Endothelial cell (in vitro differentiated cells): ENCODE measurements around the gene ESYT1. TPM values are rescaled to one million over a fixed set of nuclear protein-coding genes. Genes with fewer than 3 reads are reported as not detected.

Experiments
- DNase-seq: peaks from one replicate; pipeline ENCODE4 v3.0.0; 2021; ENCODE audit warnings: low spot score
- H3K27ac Mint-ChIP-seq: one replicate; pipeline ENCODE4 v1.8.0; 2021; ENCODE audit warnings: mixed read lengths, inconsistent platforms; ENCODE audit not compliant: unreplicated experiment
- H3K27me3 Mint-ChIP-seq: one replicate; pipeline ENCODE4 v1.8.0; 2021; ENCODE audit warnings: mild to moderate bottlenecking, moderate library complexity, mixed read lengths, inconsistent platforms; ENCODE audit not compliant: unreplicated experiment
- H3K36me3 Mint-ChIP-seq: one replicate; pipeline ENCODE4 v1.8.0; 2021; ENCODE audit warnings: mild to moderate bottlenecking, low read depth, mixed read lengths, inconsistent platforms; ENCODE audit not compliant: unreplicated experiment
- H3K4me1 Mint-ChIP-seq: one replicate; pipeline ENCODE4 v1.8.0; 2021; ENCODE audit warnings: mild to moderate bottlenecking, mixed read lengths, inconsistent platforms; ENCODE audit not compliant: unreplicated experiment
- H3K4me3 Mint-ChIP-seq: one replicate; pipeline ENCODE4 v1.8.0; 2021; ENCODE audit warnings: mild to moderate bottlenecking, mixed read lengths, inconsistent platforms; ENCODE audit not compliant: unreplicated experiment
- H3K9me3 Mint-ChIP-seq: one replicate; pipeline ENCODE4 v1.8.0; 2021; ENCODE audit warnings: mixed read lengths, inconsistent platforms; ENCODE audit not compliant: unreplicated experiment
- total RNA-seq: library from RNA; stranded (reverse); fragmentation: NEBNext Ultra II Directional; extraction: Animal tissue kit (Norgen Biotek cat#: 25700); gene quantifications from one replicate; pipeline ENCODE4 v1.2.1, GENCODE V29; 2021; ENCODE audit not compliant: unreplicated experiment
- TF ChIP-seq, protein P1 (sequence below): fragments of 200-600 bp; sonication (generic); IDR thresholded peaks from one replicate; pipeline ENCODE4 v1.5.0; 2021; ENCODE audit warnings: antibody characterized with exemption; ENCODE audit not compliant: unreplicated experiment

ESYT1 gene
- total RNA-seq, 1 donor from 2014 or later = 302 TPM

DNA sequence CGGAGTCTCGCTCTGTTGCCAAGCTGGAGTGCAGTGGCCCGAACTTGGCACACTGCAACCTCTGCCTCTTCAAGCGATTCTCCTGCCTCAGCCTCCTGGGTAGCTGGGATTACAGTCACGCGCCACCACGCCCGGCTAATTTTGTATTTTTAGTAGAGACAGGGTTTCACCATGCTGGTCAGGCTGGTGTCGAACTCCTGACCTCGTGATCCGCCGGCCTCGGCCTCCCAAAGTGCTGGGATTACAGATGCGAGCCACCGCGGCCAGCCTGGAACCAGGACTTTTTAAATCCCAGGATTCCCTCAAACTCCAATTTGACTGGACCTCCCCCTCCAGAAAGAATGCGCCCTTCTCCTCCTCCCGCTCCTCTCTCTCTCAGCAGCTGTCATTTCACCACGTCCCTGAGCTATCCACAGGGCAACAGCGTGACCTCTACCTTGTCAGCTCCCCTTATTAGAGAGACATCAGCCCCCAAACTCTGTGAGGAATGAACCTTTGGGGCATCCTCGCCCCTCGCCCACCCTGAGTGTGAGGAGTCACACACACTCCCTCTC is 2.0 kb downstream of the ESYT1 start:
- Mint-ChIP-seq H3K4me3 (peak overlapping the region; percentile 98), H3K4me1 (peaks cover 48% of the 10 kb centered on the region), H3K9me3 (no peaks in the 10 kb centered on the region), H3K27me3 (peaks cover 22% of the 10 kb centered on the region), H3K27ac (peak overlapping the region; percentile 59), H3K36me3 (peaks cover 50% of the 10 kb centered on the region)
- DNase-seq = no peak
- TF ChIP-seq, protein P1, sequence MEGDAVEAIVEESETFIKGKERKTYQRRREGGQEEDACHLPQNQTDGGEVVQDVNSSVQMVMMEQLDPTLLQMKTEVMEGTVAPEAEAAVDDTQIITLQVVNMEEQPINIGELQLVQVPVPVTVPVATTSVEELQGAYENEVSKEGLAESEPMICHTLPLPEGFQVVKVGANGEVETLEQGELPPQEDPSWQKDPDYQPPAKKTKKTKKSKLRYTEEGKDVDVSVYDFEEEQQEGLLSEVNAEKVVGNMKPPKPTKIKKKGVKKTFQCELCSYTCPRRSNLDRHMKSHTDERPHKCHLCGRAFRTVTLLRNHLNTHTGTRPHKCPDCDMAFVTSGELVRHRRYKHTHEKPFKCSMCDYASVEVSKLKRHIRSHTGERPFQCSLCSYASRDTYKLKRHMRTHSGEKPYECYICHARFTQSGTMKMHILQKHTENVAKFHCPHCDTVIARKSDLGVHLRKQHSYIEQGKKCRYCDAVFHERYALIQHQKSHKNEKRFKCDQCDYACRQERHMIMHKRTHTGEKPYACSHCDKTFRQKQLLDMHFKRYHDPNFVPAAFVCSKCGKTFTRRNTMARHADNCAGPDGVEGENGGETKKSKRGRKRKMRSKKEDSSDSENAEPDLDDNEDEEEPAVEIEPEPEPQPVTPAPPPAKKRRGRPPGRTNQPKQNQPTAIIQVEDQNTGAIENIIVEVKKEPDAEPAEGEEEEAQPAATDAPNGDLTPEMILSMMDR = no peak

DNA sequence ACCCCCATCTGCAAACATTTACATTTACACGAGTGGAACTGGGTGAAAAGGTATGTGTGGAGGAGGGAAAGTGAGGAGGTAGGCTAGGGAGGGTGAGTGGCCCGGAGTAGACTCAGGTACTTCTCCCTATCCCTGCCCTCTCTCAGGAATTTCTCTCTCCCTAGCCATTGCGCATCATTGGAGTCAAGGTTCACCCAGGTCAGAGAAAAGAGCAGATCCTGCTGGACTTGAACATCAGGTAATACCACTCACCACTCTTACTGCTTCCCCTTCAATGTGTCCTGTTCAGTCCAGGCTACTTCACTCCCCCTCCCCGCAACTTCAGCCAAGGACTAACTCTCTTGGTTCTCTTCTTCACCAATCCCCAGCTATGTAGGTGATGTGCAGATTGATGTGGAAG is 2.8 kb downstream of the ESYT1 start:
- Mint-ChIP-seq H3K4me3 (peak overlapping the region; percentile 98), H3K9me3 (no peaks in the 10 kb centered on the region), H3K36me3 (peaks cover 52% of the 10 kb centered on the region), H3K27me3 (peaks cover 23% of the 10 kb centered on the region), H3K27ac (no peak overlapping the region), H3K4me1 (peaks cover 46% of the 10 kb centered on the region)
- TF ChIP-seq, protein P1 = no peak
- no peak for DNase-seq

DNA sequence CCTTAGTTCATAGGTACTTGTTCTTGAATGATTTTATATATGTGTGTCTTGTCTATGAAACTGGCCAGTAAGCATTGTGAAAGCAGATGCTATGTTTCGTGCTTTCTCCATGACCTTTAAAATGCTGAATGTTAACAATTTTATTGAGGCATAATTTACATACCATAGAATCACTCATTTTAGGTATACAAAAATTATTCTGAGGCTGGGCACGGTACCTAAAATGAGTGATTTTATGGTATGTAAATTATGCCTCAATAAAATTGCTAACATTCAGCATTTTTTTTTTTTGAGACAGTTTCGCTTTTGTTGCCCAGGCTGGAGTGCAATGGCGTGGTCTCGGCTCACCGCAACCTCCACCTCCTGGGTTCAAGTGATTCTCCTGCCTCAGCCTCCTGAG is 6.8 kb downstream of the ESYT1 start:
- Mint-ChIP-seq H3K36me3 (peaks cover 80% of the 10 kb centered on the region), H3K4me1 (peaks cover 17% of the 10 kb centered on the region), H3K9me3 (no peaks in the 10 kb centered on the region), H3K4me3 (no peak overlapping the region), H3K27me3 (peaks cover 23% of the 10 kb centered on the region), H3K27ac (no peak overlapping the region)
- DNase-seq = no peak
- TF ChIP-seq, protein P1 = no peak

DNA sequence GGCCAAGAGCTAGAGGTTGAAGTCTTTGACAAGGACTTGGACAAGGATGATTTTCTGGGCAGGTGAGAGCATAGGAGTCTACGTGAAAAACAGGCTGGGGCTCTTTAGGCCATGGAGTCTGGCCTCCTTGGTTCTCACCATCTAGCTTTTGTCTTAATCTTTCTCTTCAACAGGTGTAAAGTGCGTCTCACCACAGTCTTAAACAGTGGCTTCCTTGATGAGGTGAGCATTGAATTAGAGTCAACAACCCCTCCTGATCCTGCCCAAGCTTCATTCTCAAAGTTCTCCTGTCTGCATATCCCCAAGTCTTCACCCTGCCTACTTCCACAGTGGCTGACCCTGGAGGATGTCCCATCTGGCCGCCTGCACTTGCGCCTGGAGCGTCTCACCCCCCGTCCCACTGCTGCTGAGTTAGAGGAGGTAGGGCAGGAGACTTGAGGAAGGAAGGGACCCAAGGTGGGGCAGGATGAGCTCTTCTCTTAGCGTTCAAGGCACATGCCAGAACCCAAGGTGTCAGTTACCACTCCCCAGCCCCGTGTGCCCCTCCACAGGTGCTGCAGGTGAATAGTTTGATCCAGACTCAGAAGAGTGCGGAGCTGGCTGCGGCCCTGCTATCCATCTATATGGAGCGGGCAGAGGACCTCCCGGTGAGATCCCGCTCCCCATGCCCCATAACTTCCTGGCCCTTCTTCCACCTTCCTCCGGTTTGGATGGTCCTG is 9.9 kb downstream of the ESYT1 start:
- Mint-ChIP-seq H3K27ac (no peak overlapping the region), H3K9me3 (no peaks in the 10 kb centered on the region), H3K36me3 (peaks cover 77% of the 10 kb centered on the region), H3K4me1 (peaks cover 23% of the 10 kb centered on the region), H3K4me3 (peak overlapping the region; percentile 81), H3K27me3 (peaks cover 16% of the 10 kb centered on the region)
- TF ChIP-seq, protein P1 = no peak
- DNase-seq = no peak
